Erythroblast (primary cell): ENCODE data around the gene THADA.

ENCODE experiments used
- GATA1 ChIP-seq: IDR thresholded peaks from 2 replicates; pipeline ENCODE4 v1.6.1; 2011; ENCODE audit warnings: low read depth, mild to moderate bottlenecking, control low read depth, low read length, moderate library complexity
- POLR2A ChIP-seq: IDR thresholded peaks from 2 replicates; pipeline ENCODE4 v1.6.1; 2011; ENCODE audit warnings: mild to moderate bottlenecking, low read length

DNA sequence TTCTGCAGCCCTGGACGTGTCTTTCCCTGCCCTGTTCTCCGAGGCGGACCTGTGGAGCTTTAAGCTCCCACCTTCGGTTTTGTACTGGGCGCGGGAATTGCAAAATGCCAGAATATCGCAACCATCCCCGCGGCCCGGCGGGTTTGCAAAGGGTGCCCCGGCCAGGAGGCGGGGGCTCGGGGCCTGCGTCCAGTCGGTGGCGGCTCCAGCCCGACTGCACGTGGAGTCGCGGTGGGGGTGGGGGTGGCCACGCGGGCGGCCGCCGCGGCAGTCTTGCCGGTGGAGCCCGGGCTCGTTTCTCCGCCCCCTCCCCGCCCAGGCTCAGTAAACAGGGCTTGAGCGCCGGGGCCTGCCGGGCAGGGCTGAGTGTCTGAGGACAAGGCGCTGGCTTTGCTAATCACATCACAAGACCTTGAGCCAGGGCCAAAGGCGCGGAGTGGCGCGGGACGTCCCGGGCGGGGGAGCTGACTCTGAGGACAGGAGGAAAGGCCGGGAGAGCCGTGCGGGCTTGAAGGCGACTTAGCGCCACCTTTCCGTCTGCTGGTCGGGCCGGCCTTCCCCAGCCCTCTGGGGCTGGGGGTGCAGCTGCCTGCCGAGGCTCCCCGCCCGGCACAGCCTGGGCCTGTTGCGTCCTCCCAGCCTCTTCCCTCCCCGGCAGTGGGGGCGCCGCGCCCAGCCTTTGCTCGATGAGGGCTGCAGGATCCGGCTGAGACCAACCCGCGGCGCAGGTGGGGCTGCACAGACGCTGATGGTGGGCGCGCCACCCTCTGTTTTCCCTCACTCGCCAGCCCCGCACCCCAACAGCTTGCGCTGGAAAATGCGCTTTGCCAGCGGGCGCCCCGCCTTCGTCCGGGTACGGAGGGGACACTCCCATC, 368.6 kb downstream of the THADA start:
- TF ChIP-seq POLR2A (peak; percentile 63), GATA1 (no peak)
